ENCODE measurements around the gene DAZAP1.

DNA sequence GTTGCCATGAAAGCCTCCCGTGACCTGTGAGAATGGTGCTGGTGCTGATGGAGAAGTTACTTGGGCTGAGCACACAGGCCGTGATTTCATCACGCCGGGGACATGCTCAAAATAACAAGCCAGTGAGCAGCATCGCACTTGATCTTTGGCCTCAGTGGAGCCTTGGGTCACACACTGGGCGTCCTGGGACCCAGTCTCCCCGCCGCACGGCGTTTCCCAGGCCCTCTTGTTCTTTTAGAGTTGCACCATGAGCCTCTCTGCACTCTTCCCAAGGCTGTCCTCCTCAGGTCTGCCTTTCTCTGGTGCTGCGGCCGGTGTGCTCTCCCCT is 33.2 kb upstream of the DAZAP1 start:
- TF ChIP-seq GATA2 (IDR thresholded peaks at IDR 0.05; ENCODE audit: low read depth, low read length) (no peak), GATA3 (IDR thresholded peaks at IDR 0.05; ENCODE audit: low read depth, low read length) (no peak)
